ENCODE results near the gene PNMA6F. TPM values are rescaled to one million over a fixed set of nuclear protein-coding genes. Genes with fewer than 3 reads are reported as not detected.

Gene PNMA6F
- total and polyA plus RNA-seq, 2 of the 8 experiments (the other 6 are each of a cell fraction or from before 2014, with no cell fraction given) = 0.12 to 0.22 TPM

GRCh38 chrX:153342762-153343558 lies 21.4 kb upstream of the PNMA6F start:
- Histone ChIP-seq H2BK5ac (ENCODE audit: low read depth, low read length) (no peak overlapping the region), H3K4me2 (ENCODE audit: insufficient read depth in 1 of 2, low read depth in 2 of 2, low read length in 2 of 2) (no peak overlapping the region), H3K18ac (ENCODE audit: extremely low read depth, low read length) (no peak overlapping the region), H2AK5ac (ENCODE audit: low read depth, low read length) (no peak overlapping the region), H3K4ac (replicated peaks; ENCODE audit: insufficient read length, low read depth, low read length) (no peak overlapping the region), H3K27me3 (replicated peaks in 1 of 4; ENCODE audit: control insufficient read depth in 3 of 4, extremely low read depth in 1 of 4, insufficient read depth in 3 of 4, low read length in 3 of 4) (no peaks in the 10 kb centered on the region), H3K23ac (ENCODE audit: insufficient read length) (no peak overlapping the region), H2AFZ (ENCODE audit: low read length) (no peak overlapping the region), H2BK12ac (ENCODE audit: low read depth, low read length) (no peak overlapping the region), H3K79me2 (ENCODE audit: control insufficient read depth in 1 of 2, insufficient read depth in 2 of 2, low read length in 2 of 2) (no peaks in the 10 kb centered on the region; a peak in 1 of 4 replicates), H2BK15ac (ENCODE audit: low read length) (no peak overlapping the region), H3K79me1 (ENCODE audit: low read depth, low read length) (no peaks in the 10 kb centered on the region), H2BK120ac (replicated peaks; ENCODE audit: low read depth, low read length) (no peak overlapping the region), H3K56ac (replicated peaks; ENCODE audit: insufficient read length, low read depth, low read length) (no peak overlapping the region), H3K27ac (ENCODE audit: low read depth, low read length) (no peak overlapping the region), H4K8ac (ENCODE audit: extremely low read depth, insufficient read depth, low read length) (no peak overlapping the region), H4K91ac (replicated peaks; ENCODE audit: insufficient read length, low read length) (no peak overlapping the region), H4K20me1 (replicated peaks in 1 of 2; ENCODE audit: control insufficient read depth in 1 of 2, insufficient read depth in 2 of 2, low read length in 2 of 2) (peaks cover 0 to 1% of the 10 kb centered on the region in 2 experiments), H3K23me2 (ENCODE audit: low read depth, low read length) (no peaks in the 10 kb centered on the region), H3K14ac (ENCODE audit: insufficient read length) (no peak overlapping the region), H3K4me1 (replicated peaks in 1 of 4; ENCODE audit: control insufficient read depth in 3 of 4, insufficient read depth in 4 of 4, low read length in 3 of 4) (no peaks in the 10 kb centered on the region; a peak in 1 of 7 replicates), H3K9ac (replicated peaks in 1 of 4; ENCODE audit: extremely low read depth in 1 of 4, low read depth in 3 of 4, low read length in 3 of 4) (no peak overlapping the region), H4K5ac (ENCODE audit: insufficient read length, low read depth, low read length) (no peak overlapping the region), H2BK20ac (ENCODE audit: low read length) (no peak overlapping the region), H3K4me3 (ENCODE audit: extremely low read depth in 1 of 4, insufficient read depth in 2 of 4, low read depth in 3 of 4, low read length in 4 of 4) (no peak overlapping the region), H3K36me3 (ENCODE audit: control insufficient read depth in 2 of 4, insufficient read depth in 4 of 4, low read length in 3 of 4) (peaks cover 0 to 11% (median 5%) of the 10 kb centered on the region in 4 experiments; a peak in 5 of 8 replicates), H3K9me3 (ENCODE audit: insufficient read depth in 2 of 2, low read depth in 1 of 2, low read length in 1 of 2) (no peaks in the 10 kb centered on the region)
- FAIRE-seq (no peak), DNase-seq (ENCODE audit: low read depth in 1 of 2, low spot score in 2 of 2) (no peak)
- ChIA-PET POLR2A (ENCODE audit: partially characterized antibody) (no interaction called here), CTCF (ENCODE audit: partially characterized antibody) (interaction anchor here (1.7 kb wide), 1 partner anchor 11 kb away, joined by 5 read pairs; no protein-coding TSS in a partner anchor)
- TF ChIP-seq CBX5 (IDR thresholded peaks at IDR 0.05; ENCODE audit: low read depth, low read length) (no peak), TAF1 (IDR thresholded peaks at IDR 0.05; ENCODE audit: low read depth, low read length) (no peak), TEAD4 (IDR thresholded peaks at IDR 0.05; ENCODE audit: low read depth, low read length) (no peak), SP4 (IDR thresholded peaks at IDR 0.05; ENCODE audit: low read length) (no peak)
- 92% methylated on average over 9 of the region's 9 CpGs; no CpG with 5 or more reads in 1 of the 2 experiments for WGBS, 2 experiments (ENCODE audit: extremely low coverage in 1 of 2, insufficient coverage in 1 of 2, insufficient read length in 1 of 2, insufficient replicate concordance in 2 of 2, low coverage in 1 of 2, low lambda C conversion rate in 2 of 2, missing lambda C conversion rate in 1 of 2)

Measured in H1 (cell line).